Neural progenitor cell (in vitro differentiated cells): ENCODE data around the gene KANK2.
"Not testable (repeated sequence)": the region's sequence is repeated elsewhere in the genome, so short reads cannot be mapped to it uniquely, and the experiment has no call there.

ENCODE experiments used
- EZH2 ChIP-seq: fragments of 200-600 bp; sonication (generic); IDR thresholded peaks from 2 replicates; pipeline ENCODE4 v1.6.1; 2017; ENCODE audit warnings: antibody characterized with exemption, mild to moderate bottlenecking, moderate library complexity
- EZH2phosphoT487 ChIP-seq: fragments of 200-600 bp; sonication (generic); IDR thresholded peaks from 2 replicates; pipeline ENCODE4 v1.6.1; 2017; ENCODE audit warnings: antibody characterized with exemption
- TF ChIP-seq, protein P1 (sequence below): fragments of 200-600 bp; sonication (generic); IDR thresholded peaks from 2 replicates; pipeline ENCODE4 v1.5.1; 2017; ENCODE audit warnings: antibody characterized with exemption, mild to moderate bottlenecking

DNA sequence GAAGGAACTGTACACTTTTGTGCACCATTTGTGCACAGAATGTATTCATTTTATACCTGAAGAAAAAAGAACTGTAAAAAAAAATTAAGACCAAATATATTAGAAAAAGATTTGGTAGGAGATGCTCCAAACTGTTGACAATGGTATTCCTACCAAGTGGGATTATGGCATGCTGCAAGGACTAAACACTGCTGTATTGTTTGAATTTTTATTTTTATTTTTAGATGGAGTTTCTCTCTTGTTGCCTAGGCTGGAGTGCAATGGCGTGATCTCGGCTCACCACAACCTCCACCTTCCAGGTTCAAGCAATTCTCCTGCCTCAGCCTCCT, 36.9 kb downstream of the KANK2 start:
- TF ChIP-seq, protein P1, sequence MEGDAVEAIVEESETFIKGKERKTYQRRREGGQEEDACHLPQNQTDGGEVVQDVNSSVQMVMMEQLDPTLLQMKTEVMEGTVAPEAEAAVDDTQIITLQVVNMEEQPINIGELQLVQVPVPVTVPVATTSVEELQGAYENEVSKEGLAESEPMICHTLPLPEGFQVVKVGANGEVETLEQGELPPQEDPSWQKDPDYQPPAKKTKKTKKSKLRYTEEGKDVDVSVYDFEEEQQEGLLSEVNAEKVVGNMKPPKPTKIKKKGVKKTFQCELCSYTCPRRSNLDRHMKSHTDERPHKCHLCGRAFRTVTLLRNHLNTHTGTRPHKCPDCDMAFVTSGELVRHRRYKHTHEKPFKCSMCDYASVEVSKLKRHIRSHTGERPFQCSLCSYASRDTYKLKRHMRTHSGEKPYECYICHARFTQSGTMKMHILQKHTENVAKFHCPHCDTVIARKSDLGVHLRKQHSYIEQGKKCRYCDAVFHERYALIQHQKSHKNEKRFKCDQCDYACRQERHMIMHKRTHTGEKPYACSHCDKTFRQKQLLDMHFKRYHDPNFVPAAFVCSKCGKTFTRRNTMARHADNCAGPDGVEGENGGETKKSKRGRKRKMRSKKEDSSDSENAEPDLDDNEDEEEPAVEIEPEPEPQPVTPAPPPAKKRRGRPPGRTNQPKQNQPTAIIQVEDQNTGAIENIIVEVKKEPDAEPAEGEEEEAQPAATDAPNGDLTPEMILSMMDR: not testable (repeated sequence)
- not testable (repeated sequence) for TF ChIP-seq EZH2, EZH2phosphoT487
